Stimulated activated CD8-positive, alpha-beta memory T cell treated with anti-CD3 and anti-CD28 coated beads, Interleukin-7, amount 100 ng/mL, for 48 hours (primary cell): ENCODE measurements around the gene C2orf92.
"Not testable (repeated sequence)": the region's sequence is repeated elsewhere in the genome, so short reads cannot be mapped to it uniquely, and the experiment has no call there.

Experiments used
- DNase-seq, 2 donors: peaks; one replicate each; pipeline ENCODE4 v3.0.0-alpha.2; 2020; ENCODE audit warnings: low read depth in 1 of 2; ENCODE audit errors: extremely low read depth in 1 of 2

C2orf92 gene

DNA sequence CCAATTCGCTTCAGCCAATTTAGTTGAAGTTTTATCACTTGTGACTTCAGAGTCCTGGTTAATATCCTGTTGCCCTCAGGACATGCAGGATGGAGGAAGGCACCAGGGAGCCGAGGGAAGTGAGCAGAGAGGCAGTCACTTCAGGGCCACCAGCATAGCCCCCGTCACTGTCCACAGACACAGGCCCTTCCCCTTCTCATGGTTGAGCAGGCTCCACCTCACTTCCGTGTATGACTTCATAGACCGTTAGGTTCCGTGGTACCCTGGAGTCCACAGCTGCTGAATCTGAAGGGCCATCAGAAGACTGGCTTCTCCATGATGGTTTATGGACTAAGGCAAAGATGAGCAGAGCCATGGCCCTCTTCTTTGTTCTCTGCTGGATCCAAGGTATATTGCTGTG lies at the start of gene C2orf92:
Gene C2orf92 (plus strand): TSS at position 266 of the 400 bp plus-strand sequence. CDS start 76 bp downstream, at position 342.
- DNase-seq: no peak

DNA sequence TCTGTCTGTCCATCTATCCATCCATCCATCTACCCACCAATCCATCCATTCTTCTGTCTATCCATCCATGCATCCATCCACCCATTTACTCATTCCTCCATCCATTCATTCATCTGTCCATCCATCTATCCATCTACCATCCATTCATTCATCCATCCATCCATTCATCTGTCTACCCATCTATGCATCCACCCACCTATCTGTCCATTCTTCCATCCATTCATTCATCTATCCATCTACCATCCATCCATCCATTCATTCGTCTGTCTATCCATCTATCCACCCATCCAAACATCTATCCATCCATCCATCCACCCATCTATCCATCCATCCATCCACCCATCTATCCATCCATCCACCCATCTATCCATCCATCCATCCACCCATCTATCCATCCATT lies 49.0 kb upstream of the C2orf92 start:
- not testable (repeated sequence) for DNase-seq

DNA sequence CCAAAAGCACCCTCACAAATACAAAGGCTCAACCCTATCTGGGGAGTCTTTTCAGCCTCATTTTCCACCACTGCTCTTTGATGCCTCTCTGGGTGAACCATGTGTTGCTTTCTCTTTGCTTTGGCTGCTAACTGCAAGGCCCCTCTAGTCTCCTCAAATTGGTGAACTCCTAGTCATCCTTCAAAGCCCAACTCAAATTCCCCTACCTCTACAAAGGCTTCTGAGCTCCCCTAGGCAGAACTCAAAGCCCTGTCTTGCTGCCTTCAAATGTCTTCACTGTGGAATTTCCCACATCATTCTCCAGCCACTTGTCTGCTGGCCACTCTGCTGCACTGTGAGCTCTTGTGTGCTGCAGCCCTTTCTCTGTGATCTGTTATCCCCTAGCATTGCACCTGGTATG lies 46.5 kb upstream of the C2orf92 start:
- DNase-seq: not testable (repeated sequence)

DNA sequence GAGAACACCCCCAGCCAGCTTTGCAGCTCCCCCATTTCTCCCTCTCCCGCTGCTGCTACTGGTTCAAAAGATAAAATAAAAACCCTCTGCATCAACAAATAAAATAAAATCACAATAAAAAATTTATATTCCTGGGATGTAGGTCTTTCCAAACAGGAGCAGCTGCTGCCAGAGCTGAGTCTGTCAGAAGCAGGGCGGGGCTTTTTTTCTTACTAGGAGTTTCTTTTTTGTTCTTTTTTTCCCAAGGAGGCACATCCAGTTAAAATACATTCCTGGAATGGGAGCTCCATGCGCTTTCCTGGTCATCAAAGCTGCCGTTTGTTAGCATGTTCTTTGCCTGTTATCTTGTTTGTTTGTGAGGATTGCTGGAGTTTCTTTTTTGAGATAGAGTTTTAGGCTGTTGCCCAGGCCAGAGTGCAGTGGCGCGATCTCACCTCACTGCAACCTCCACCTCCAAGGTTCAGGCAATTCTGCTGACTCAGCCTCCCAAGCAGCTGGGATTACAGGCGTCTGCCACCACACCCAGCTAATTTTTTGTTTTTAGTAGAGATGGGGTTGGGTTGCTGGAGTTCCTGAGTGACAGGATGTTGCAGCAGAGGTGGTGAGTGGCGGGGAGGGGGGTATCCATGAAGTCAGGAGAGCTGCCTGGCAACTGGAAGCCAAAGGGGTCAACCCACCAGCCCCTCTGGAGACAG lies 44.0 kb upstream of the C2orf92 start:
- not testable (repeated sequence) for DNase-seq

DNA sequence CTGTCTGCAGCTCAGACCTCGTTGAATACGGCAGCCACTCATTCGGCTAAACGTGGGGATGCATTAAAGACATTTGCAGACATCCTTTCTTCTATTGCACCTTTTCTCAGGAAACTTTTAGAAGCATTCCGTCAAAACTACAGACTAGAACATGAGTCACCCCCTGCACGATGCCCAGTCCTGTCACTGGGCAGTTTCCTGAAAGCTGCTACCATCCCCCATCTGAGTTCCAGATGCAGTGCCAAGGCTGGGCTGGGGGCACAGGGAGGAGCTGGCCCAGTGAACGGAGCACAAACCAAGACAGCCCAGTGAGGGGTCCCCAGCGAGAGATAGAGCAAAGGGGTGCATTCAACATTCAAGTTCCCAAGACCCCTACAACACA lies 43.5 kb upstream of the C2orf92 start:
- DNase-seq: not testable (repeated sequence)

DNA sequence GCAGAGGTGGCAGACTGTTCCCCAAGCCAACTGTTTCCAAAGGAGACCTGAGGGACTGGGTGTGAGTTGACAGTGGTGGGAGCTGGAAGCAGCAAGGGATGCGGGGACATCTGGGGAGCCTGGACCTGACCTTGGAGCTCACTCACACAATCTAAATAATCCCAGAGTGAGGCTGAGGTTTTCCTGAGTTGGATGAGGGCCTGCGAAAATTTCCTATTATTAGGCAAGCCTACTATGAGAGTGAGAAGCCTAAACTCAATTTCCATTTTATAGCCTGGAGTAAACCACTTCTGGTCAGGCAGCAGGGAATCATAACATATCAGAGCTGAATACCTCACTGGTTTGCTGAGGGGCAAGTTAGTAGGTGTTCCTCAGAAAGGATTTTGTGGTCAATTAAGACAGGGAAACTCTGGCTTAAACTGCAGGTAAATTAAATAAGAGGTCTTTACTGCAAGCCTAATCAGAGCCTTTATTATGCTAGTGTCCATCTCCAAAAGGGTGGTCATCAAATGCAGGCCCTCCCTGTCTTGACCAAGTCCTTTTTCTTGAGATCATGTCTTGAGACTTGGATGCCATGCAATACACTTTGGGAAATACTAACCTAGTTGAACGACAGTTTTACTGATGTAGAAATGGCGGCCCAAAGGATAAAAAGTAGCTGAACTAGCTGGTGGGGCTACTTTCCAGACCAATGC lies 25.3 kb upstream of the C2orf92 start:
- no peak for DNase-seq

DNA sequence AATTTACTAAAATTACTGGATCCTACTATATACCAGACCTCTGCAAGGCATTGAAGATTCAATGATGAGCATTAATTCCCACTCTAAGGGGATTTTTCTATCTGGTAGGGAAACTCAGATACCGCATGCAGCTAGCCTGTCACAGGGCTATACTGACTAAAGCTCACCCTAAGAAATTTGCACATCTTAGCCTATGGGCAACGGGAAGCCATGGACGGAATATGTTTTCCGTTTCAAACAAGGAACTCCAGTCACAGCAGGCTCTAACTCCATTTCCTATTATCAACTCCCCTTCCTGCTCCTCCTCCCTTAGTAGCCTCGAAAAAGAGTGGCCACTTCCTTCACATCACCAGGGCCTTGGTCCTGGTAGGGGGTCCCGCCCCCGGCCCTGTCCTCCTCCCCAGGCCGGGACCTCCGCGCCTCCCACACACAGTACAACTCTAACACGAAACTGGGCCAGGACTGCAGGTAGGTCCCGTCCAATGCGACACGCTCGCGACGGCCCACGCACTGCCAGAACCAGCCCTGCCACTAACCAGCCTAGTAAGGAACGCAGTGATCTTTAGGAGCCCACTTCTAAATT lies 24.3 kb upstream of the C2orf92 start:
- DNase-seq: no peak

DNA sequence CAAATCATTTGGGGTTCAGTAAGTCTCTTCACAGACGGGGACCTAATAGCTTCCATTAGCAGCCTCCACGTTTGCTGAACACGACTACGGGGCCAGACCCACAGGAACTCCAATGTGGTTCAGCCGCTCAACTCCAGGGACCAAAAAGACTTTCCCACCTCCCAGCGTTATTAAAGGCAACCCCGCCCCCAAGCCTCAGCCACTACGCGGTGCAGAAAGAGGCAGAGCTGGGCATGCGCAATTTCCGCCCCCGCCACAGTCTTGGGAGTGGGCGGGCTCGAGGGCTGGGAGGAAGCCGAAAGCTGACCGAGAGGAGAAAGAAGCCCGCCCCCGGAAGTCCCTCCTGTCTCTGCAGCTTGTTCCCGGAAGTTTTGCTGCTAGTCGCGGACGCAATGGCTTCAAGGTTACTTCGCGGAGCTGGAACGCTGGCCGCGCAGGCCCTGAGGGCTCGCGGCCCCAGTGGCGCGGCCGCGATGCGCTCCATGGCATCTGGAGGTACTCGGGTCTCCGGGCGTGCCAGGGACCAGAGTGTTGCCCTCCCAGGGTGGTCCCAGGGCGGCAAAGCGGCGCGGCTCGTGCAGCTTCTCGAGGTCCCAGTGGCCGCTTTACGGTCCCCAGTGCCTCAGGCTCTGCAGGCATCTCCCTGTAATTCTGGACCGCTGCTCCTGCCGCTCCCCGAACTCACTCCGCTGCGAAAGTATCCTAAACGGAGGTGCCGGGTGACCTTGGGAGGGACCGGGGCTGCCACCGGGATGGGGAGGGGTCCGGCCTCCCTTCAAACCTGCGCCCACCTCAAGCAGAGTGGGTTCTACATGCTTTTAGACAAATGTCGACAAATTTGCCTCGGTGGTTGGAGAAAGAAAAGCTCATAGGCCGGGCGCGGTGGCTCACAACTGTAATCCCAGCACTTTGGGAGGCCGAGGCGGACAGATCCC lies 23.6 kb upstream of the C2orf92 start, which contains the start of gene COX5B:
Gene COX5B (plus strand): TSS at position 368 of the 935 bp plus-strand sequence. CDS start 25 bp downstream, at position 393.
- DNase-seq: peak; percentile 97 to 99

DNA sequence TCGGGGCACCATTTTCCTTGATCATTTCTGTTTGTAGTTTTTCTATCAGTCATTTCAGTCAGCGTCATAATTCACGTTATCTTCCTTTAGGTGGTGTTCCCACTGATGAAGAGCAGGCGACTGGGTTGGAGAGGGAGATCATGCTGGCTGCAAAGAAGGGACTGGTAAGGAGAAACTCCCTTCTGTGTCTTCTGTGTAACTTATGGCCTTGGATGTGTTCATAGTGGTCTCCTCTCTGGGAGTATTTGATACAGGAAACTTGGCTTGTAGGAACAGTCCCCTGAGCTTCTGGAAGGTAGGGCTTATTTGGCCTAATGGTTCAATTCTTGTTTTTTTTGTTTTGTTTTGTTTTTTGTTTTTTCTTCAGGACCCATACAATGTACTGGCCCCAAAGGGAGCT lies 22.5 kb upstream of the C2orf92 start:
- DNase-seq: no peak

DNA sequence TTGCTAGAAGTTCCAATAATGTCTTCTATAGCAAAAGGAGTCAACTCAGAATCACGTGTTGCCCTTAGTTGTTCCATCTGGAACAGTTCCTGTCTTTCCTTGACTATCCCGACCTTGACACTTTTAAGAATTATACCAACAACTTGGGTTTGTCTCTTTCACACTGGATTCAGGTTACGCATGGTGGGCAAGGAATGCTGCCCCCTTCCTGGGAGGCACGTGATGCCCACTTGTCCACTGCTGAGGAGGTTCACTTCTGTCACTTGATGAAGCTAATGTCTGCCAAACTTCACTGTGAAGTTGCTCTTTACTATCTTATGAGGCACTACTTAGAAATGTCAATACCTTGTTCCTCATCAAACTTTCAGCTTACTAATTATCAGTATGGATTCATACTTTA lies 18.4 kb upstream of the C2orf92 start:
- DNase-seq: no peak

DNA sequence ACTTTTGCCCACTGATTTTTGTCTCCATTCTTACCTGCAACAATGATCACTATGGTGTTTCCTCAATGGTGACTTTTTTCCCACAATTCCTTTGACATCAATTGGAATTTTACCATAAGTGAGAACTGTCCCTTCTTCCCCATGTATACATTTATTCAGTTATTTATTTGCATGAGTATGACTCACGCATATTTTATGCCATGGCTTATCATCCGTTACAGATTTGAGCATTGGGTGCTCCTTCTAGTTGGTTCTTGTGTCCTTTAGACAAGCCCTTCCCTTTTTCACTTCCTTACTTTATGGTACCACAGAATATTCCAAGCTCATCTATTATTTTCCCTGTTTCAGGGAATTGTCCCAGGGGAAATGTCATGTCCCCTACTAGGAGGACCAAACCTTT lies 16.0 kb upstream of the C2orf92 start:
- DNase-seq: no peak

DNA sequence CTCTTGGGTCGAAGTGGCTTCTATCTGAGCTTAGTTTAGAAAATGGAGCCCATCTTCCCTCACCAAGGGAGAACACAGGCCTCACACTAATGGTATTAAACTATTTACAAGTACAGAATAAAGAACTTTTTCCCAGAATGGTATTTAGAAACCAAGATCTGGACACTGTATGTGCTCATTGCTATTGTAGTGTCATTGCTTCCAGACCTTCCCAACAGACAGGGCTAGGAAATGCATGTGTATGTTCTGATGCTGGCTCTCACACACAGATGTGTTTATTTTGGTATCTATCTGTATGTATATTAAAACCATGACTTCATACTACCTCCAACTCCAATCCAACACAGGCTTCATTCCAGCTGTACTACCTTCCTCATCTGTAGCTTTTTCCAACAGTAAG lies 15.6 kb upstream of the C2orf92 start:
- DNase-seq: no peak

DNA sequence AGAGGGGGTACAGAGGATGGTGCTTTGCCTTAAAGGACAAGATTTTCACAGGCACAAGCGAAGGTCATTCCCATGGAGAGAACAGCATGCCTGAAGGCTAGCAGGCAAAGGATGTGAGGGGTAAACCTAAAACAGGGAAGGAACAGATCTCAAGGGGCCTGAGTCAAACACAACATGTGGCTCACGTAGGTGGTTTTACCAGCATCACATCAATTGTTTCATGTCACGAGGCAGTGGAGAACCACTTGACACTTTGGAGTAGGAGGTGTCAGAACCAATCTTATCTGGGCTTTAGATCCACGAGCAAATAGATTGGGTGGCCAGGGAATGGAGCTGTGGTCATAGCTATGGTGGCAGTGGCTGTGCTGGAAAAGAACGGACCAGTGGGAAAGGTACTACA lies 15.2 kb upstream of the C2orf92 start:
- DNase-seq: no peak

DNA sequence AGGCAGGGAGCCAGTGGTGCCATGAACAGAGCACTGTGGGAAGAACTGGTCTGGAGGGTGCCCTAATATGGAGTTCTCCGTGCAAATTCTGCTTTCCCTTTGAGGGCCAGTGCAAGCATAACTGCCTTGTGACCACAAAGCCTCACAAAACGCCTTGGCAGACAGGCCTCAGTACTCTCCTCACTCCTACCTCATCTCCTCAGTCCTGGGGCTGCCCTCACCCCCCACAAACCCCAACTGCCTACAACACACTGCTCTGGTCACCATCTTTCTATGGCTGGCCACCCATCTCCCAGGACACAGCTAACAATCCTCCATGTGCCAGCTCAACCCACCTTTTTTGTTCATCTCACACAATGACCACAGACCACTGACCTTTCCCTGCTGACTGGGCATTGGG lies 14.7 kb upstream of the C2orf92 start:
- no peak for DNase-seq

DNA sequence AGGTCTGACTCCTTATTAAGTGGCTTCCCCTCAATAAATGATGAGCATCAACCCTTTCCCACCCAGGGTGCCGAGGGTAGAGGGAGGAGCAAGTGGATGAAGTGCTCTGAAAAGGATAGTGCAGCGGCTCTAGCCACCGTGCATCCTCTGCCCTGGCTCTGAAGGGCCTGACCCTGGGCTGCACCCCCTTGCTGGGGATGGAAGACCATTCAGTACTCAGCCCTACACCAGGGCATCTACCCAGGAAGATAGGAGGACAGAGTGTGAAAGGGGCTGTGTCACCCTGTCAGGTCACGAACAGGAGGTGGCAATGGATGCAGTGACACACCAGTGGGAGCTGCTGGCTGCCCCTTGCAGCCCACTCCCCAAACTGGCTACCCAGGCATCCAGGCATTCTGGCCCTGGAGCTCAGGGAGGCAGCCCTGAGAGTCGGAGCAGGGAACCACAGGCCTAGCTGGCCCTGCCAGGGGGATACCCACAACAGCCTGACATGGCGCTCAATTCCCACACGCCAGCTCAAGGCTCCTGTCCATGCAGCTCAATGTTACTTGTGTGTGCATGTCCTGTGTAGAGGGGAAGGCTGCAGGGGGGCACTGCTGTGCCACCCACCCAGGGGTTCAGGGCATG lies 13.3 kb upstream of the C2orf92 start:
- no peak for DNase-seq

DNA sequence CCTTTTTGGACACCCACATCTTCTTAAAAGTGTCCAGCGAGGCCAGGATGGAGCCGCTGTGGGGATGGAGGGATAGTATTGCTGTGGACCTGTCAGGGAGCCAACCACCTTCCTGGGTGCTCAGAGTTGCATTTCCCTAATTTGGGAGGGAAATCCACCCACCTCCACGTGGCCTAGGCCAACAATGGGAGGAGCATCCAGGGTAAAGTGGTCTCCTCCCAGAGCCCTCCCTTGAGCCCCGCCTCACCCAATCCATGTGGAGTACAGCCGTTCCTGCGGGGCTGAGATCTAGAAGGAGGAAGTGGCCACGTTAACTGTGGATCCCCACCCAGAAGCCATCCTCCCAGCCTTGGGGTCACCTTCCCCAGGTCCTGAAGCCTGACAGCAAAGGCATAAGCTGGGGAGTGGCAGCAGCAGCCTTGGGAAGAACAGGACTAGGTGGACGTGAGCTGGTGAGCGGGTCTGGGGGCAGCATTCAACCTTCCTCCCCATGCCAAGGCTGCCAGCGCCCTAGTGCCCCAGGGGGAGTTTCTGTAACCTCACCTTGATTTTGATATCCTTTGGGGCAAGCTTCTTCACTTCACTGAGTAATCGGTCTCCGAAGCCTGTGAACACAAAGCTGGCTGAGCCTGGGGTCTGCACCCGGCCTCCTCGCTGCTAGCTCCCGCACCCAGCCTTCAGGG lies 12.5 kb upstream of the C2orf92 start:
- no peak for DNase-seq

DNA sequence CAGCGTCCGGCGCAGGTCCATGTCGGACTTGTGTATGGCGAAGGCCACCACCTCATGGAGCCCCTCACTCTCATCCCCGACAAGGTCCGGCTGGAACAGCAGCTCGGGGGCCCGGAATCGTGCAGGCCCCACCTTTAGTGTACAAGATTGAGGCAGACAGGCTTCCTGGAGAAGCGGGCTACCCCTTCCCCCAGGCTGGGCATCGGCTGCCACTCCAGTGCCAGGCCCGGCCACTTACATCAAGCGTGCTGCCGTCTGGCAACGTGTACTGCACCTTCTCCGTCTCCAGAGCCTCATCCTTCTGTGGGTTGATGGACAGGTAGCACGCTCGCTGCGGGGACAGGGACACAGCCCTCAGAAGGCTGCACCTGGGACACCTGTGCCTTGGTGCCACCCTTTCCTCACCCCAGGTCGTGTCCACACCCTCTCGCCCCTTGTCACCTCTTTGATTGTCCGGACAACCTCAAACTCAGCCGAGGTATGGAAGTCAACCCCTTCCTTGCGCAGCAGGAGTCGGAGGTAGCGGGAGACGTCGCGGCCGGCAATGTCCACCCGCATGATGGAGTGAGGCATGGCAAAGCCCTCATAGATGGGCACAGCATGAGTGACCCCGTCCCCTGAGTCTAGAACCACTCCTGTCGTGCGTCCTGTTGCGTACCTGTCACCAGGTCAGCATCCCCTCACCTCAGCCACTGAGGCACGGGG lies 11.4 kb upstream of the C2orf92 start:
- DNase-seq: no peak

DNA sequence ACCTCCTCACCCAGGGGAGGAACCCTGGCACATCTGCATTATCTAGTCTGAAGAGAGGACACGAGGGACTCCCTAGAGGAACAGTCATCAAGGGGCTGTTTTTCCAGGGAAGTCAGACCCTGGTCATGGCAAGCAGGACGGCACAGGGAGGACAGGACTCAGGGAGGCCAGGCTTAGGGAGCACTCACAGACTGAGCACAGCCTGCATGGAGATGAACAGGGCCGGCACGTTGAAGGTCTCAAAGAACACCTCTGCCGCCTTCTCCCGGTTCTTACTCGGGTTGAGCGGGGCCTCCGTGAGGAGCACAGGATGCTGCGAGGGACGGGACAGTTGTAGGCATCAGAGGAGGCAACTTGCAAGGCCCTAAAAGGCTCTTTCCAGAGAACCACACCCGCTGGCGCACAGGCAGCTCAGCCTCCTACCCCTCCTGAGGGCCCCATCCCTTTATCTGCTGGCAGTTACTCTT lies 10.8 kb upstream of the C2orf92 start:
- DNase-seq: no peak
